Prostate gland (tissue), 2 donors: ENCODE measurements around the gene CCNI. TPM values are rescaled to one million over a fixed set of nuclear protein-coding genes. Genes with fewer than 3 reads are reported as not detected.

ENCODE experiments used
- DNase-seq: peaks from one replicate; pipeline ENCODE4 v3.0.0-alpha.2; 2019; ENCODE audit warnings: low spot score
- H3K27ac ChIP-seq, 2 donors: fragments of 200-600 bp; sonication (generic); 2 replicates each; pipeline ENCODE4 v1.5.1; 2017 to 2019
- H3K27me3 ChIP-seq: fragments of 200-600 bp; sonication (generic); replicated peaks from 2 replicates; pipeline ENCODE4 v1.5.1; 2019; ENCODE audit not compliant: insufficient read depth
- H3K36me3 ChIP-seq, 2 donors: fragments of 200-600 bp; sonication (generic); 1 replicate in 1 of 2; 2 replicates in 1 of 2; pipeline versions ENCODE4 v1.5.1 to v1.8.1; 2017 to 2019
- H3K4me1 ChIP-seq: fragments of 200-600 bp; sonication (generic); replicated peaks from 2 replicates; pipeline ENCODE4 v1.5.1; 2019
- H3K4me3 ChIP-seq, 2 donors: fragments of 200-600 bp; sonication (generic); 2 replicates each; pipeline ENCODE4 v1.5.1; 2017 to 2019
- H3K9me3 ChIP-seq: fragments of 200-600 bp; sonication (generic); 2 replicates; pipeline ENCODE4 v1.5.1; 2017
- CTCF ChIP-seq, 4 experiments: fragments of 200-600 bp in 2 of 4; fragments of 450-650 bp in 2 of 4; sonication (generic) in 2 of 4; IDR thresholded peaks; 1 replicate in 3 of 4; 2 replicates in 1 of 4; pipeline ENCODE4 v1.5.1; 2016 to 2019; ENCODE audit warnings: antibody characterized with exemption in 4 of 4, mild to moderate bottlenecking in 2 of 4, moderate library complexity in 2 of 4
- POLR2A ChIP-seq: fragments of 450-650 bp; IDR thresholded peaks from one replicate; pipeline ENCODE4 v1.6.1; 2016; ENCODE audit warnings: antibody characterized with exemption, mild to moderate bottlenecking
- POLR2AphosphoS5 ChIP-seq: sonication (generic); formaldehyde crosslinking; IDR thresholded peaks from one replicate; pipeline ENCODE4 v1.6.1; 2017; ENCODE audit warnings: antibody characterized with exemption
- WGBS: methylation state at CpG from one replicate; pipeline ENCODE4 v1.1.5; 2018; 5-methylcytosine and 5-hydroxymethylcytosine counted together
- intact Hi-C: fragments of 100-400 bp; cut with DNase I; formaldehyde crosslinking; loops from one replicate; pipeline ENCODE4 v1.14.2; 2022
- total RNA-seq, 2 donors: library from RNA; depleted of rRNA; stranded (reverse); fragments of >200 nt; gene quantifications; one replicate each; pipeline ENCODE4 v1.1.0, GENCODE V29; 2016

The CCNI gene
- total RNA-seq, 2 donors from 2014 or later: 274 to 367 TPM

GRCh38 chr4:77021614-77022089 lies 54.1 kb downstream of the CCNI start:
- intact Hi-C loops: no loop called here
- no peaks in the 10 kb centered on the region for H3K4me1 ChIP-seq
- H3K27ac ChIP-seq: no peak overlapping the region
- peak; percentile 42 for DNase-seq
- no peaks in the 10 kb centered on the region for H3K36me3 ChIP-seq
- H3K4me3 ChIP-seq: no peak overlapping the region
- H3K27me3 ChIP-seq: no peaks in the 10 kb centered on the region
- TF ChIP-seq POLR2AphosphoS5: peak; percentile 51
- TF ChIP-seq POLR2A: no peak
- H3K9me3 ChIP-seq: no peaks in the 10 kb centered on the region
- WGBS: 20% methylated on average over 5 of the region's 5 CpGs

GRCh38 chr4:77020017-77020416 lies 55.8 kb downstream of the CCNI start:
- no peaks in the 10 kb centered on the region for H3K4me1 ChIP-seq
- H3K27ac ChIP-seq: no peak overlapping the region
- intact Hi-C loops: no loop called here
- no peak overlapping the region for H3K4me3 ChIP-seq
- no peak for DNase-seq
- no peaks in the 10 kb centered on the region for H3K36me3 ChIP-seq
- TF ChIP-seq POLR2A (no peak), POLR2AphosphoS5 (no peak), CTCF (IDR thresholded peaks at IDR 0.05) (no peak)
- 72% methylated on average over 3 of the region's 3 CpGs for WGBS
- H3K27me3 ChIP-seq: no peaks in the 10 kb centered on the region
- no peaks in the 10 kb centered on the region for H3K9me3 ChIP-seq

- Histone ChIP-seq H3K36me3 (no peaks in the 10 kb centered on the region), H3K4me3 (no peak overlapping the region), H3K9me3 (no peaks in the 10 kb centered on the region), H3K27ac (no peak overlapping the region), H3K4me1 (no peaks in the 10 kb centered on the region), H3K27me3 (no peaks in the 10 kb centered on the region)
- TF ChIP-seq POLR2AphosphoS5 (no peak), POLR2A (no peak), CTCF (IDR thresholded peaks at IDR 0.05) (no peak)
- WGBS: 67% methylated on average over 1 of the region's 1 CpG
- intact Hi-C loops: no loop called here
- no peak for DNase-seq
Measured at GRCh38 chr4:77015390-77015789, 60.4 kb downstream of the CCNI start.

- Histone ChIP-seq H3K4me1 (no peaks in the 10 kb centered on the region), H3K27ac (no peak overlapping the region), H3K9me3 (no peaks in the 10 kb centered on the region), H3K36me3 (no peaks in the 10 kb centered on the region), H3K27me3 (no peaks in the 10 kb centered on the region), H3K4me3 (no peak overlapping the region)
- no peak for DNase-seq
- WGBS: 83% methylated on average over 1 of the region's 1 CpG
- intact Hi-C loops: no loop called here
- TF ChIP-seq CTCF (IDR thresholded peaks at IDR 0.05): no peak
- no peak for TF ChIP-seq POLR2AphosphoS5
- no peak for TF ChIP-seq POLR2A
Measured at GRCh38 chr4:77014256-77014655, 61.5 kb downstream of the CCNI start.

- no peak for TF ChIP-seq POLR2AphosphoS5
- TF ChIP-seq CTCF (IDR thresholded peaks at IDR 0.05): no peak
- no peak for TF ChIP-seq POLR2A
- DNase-seq: no peak
- Histone ChIP-seq H3K4me1 (peaks cover 3% of the 10 kb centered on the region), H3K27ac (peak overlapping the region; percentile 22 to 32), H3K4me3 (no peak overlapping the region), H3K9me3 (no peaks in the 10 kb centered on the region), H3K36me3 (no peaks in the 10 kb centered on the region), H3K27me3 (no peaks in the 10 kb centered on the region)
- intact Hi-C loops: no loop called here
- 21% methylated on average over 5 of the region's 5 CpGs for WGBS
Measured at GRCh38 chr4:77012726-77013125, 63.1 kb downstream of the CCNI start.
